HCT116 (cell line): ENCODE results near the gene PHACTR1. TPM values are rescaled to one million over a fixed set of nuclear protein-coding genes. Genes with fewer than 3 reads are reported as not detected.

Experiments used
- ATAC-seq: fragments of 200-7000 bp; cut with Tn5 transposase; 2 replicates; pipeline ENCODE4 v1.9.1; 2020; ENCODE audit warnings: mild to moderate bottlenecking, moderate library complexity
- BruUV-seq: library from RNA; stranded (reverse); fragments of 400-500 nt; replicated peaks from 2 replicates; lab custom pipeline; 2021; lab: Mats Ljungman, UMichigan
- CTCF ChIA-PET: fragments of 300-600 bp; sonication (Branson Sonifier 250); formaldehyde crosslinking; loops from one replicate; lab custom pipeline; 2021; ENCODE audit warnings: antibody characterized with exemption; lab: Charles Lee
- POLR2A ChIA-PET: fragments of 300-600, 350-600 bp; sonication (Branson Sonifier 250); formaldehyde crosslinking; loops from one replicate; lab custom pipeline; 2021; ENCODE audit warnings: antibody characterized with exemption; lab: Charles Lee
- RAD21 ChIA-PET, 2 experiments: fragments of 300-600 bp; sonication (Branson Sonifier 250); formaldehyde crosslinking; loops; one replicate each; lab custom pipeline; 2023; ENCODE audit warnings: low total read pairs in 2 of 2; ENCODE audit not compliant: uncharacterized antibody in 2 of 2, unreplicated experiment in 2 of 2, low non-redundant PET in 1 of 2; lab: Charles Lee
- DNase-seq: peaks from one replicate; pipeline ENCODE4 v3.0.0-alpha.2; 2010; ENCODE audit warnings: low read depth, low spot score
- H2AFZ ChIP-seq: fragments of 200-600 bp; shearing (Covaris generic), sonication (generic); 2 replicates; pipeline ENCODE4 v1.6.1; 2017; ENCODE audit warnings: low read depth, mixed run types, mixed read lengths, antibody characterized with exemption, low read length; ENCODE audit not compliant: poor library complexity, severe bottlenecking
- H3K27ac ChIP-seq: 2 replicates; pipeline ENCODE4 v1.5.1; 2012; ENCODE audit warnings: low read depth, low read length
- H3K27me3 ChIP-seq: fragments of 200-600 bp; sonication (generic); 2 replicates; pipeline ENCODE4 v1.6.1; 2016; ENCODE audit warnings: mixed run types, low read length, mixed read lengths; ENCODE audit not compliant: insufficient read depth
- H3K36me3 ChIP-seq, 2 experiments: fragments of 200-500 bp in 1 of 2; fragments of 200-600 bp in 1 of 2; sonication (Bioruptor generic) in 1 of 2; sonication (generic) in 1 of 2; 2 replicates each; pipeline versions ENCODE4 v1.5.1 to v1.6.1; 2014 to 2016; ENCODE audit warnings: low read length in 2 of 2, inconsistent platforms in 1 of 2, mixed read lengths in 1 of 2, mixed run types in 1 of 2; ENCODE audit not compliant: insufficient read depth in 2 of 2, control insufficient read depth in 1 of 2
- H3K4me1 ChIP-seq, 2 experiments: fragments of 200-600 bp in 1 of 2; sonication (generic) in 1 of 2; 2 replicates each; pipeline versions ENCODE4 v1.5.1 to v1.6.1; 2012 to 2017; ENCODE audit warnings: low read length in 2 of 2, inconsistent platforms in 1 of 2, mild to moderate bottlenecking in 1 of 2, mixed read lengths in 1 of 2, mixed run types in 1 of 2, moderate library complexity in 1 of 2; ENCODE audit not compliant: insufficient read depth in 2 of 2, control insufficient read depth in 1 of 2
- H3K4me2 ChIP-seq: fragments of 200-600 bp; sonication (generic); 2 replicates; pipeline ENCODE4 v1.6.1; 2017; ENCODE audit warnings: mixed run types, low read length, mixed read lengths
- H3K4me3 ChIP-seq, 2 experiments: fragments of 200-600 bp in 1 of 2; sonication (generic) in 1 of 2; replicated peaks in 1 of 2; 2 replicates each; pipeline ENCODE4 v1.5.1; 2011 to 2016; ENCODE audit warnings: low read length in 2 of 2, control low read depth in 1 of 2, low read depth in 1 of 2, mild to moderate bottlenecking in 1 of 2, mixed read lengths in 1 of 2, mixed run types in 1 of 2
- H3K79me2 ChIP-seq: fragments of 200-600 bp; sonication (generic); 2 replicates; pipeline ENCODE4 v1.6.1; 2017; ENCODE audit warnings: mild to moderate bottlenecking, mixed run types, low read length, moderate library complexity, mixed read lengths; ENCODE audit not compliant: insufficient read depth
- H3K9ac ChIP-seq: fragments of 200-600 bp; sonication (generic); 2 replicates; pipeline ENCODE4 v1.6.1; 2016; ENCODE audit warnings: low read length, mixed read lengths
- H3K9me2 ChIP-seq: fragments of 200-600 bp; sonication (generic), shearing (Covaris generic); 2 replicates; pipeline ENCODE4 v1.6.1; 2017; ENCODE audit warnings: mixed run types, mild to moderate bottlenecking, moderate library complexity; ENCODE audit not compliant: insufficient read depth
- H3K9me3 ChIP-seq, 2 experiments: fragments of 200-500 bp in 1 of 2; fragments of 200-600 bp in 1 of 2; sonication (Bioruptor generic) in 1 of 2; sonication (generic) in 1 of 2; 2 replicates each; pipeline ENCODE4 v1.6.1; 2014 to 2017; ENCODE audit warnings: low read length in 2 of 2, mixed read lengths in 2 of 2, inconsistent platforms in 1 of 2, low read depth in 1 of 2, mild to moderate bottlenecking in 1 of 2, mixed run types in 1 of 2, moderate library complexity in 1 of 2; ENCODE audit not compliant: control insufficient read depth in 1 of 2, insufficient read depth in 1 of 2
- H4K20me1 ChIP-seq: fragments of 200-600 bp; sonication (generic), shearing (Covaris generic); 2 replicates; pipeline ENCODE4 v1.6.1; 2017; ENCODE audit warnings: mixed run types, mild to moderate bottlenecking, moderate library complexity; ENCODE audit not compliant: insufficient read depth
- CEBPB ChIP-seq: IDR thresholded peaks from 2 replicates; pipeline ENCODE4 v1.6.1; 2012; ENCODE audit warnings: low read depth
- EGR1 ChIP-seq: IDR thresholded peaks from 2 replicates; pipeline ENCODE4 v1.6.1; 2012; ENCODE audit warnings: low read depth
- EZH2 ChIP-seq: fragments of 200-600 bp; sonication (generic); IDR thresholded peaks from 2 replicates; pipeline ENCODE4 v1.6.1; 2017; ENCODE audit warnings: antibody characterized with exemption, mixed run types
- MAX ChIP-seq: IDR thresholded peaks from 2 replicates; pipeline ENCODE4 v1.6.1; 2012
- RAD21 ChIP-seq: IDR thresholded peaks from 2 replicates; pipeline ENCODE4 v1.6.1; 2012; ENCODE audit warnings: low read depth, mild to moderate bottlenecking
- REST ChIP-seq: IDR thresholded peaks from 2 replicates; pipeline ENCODE4 v1.6.1; 2012; ENCODE audit warnings: low read depth
- SRF ChIP-seq: IDR thresholded peaks from 2 replicates; pipeline ENCODE4 v1.6.1; 2012; ENCODE audit warnings: low read depth
- YY1 ChIP-seq: IDR thresholded peaks from 2 replicates; pipeline ENCODE4 v1.6.1; 2011; ENCODE audit warnings: low read length, low read depth, moderate library complexity, mild to moderate bottlenecking; ENCODE audit not compliant: insufficient replicate concordance; ENCODE audit errors: extremely low read depth
- ZNF274 ChIP-seq: fragments of 200-500 bp; sonication (Bioruptor generic); IDR thresholded peaks from 2 replicates; pipeline ENCODE4 v1.6.1; 2014; ENCODE audit warnings: mild to moderate bottlenecking, low read depth, low read length, inconsistent platforms
- intact Hi-C: fragments of 100-400 bp; cut with micrococcal nuclease; formaldehyde crosslinking; loops from 2 replicates; pipeline ENCODE4 v1.10.0; 2022
- total RNA-seq: library from RNA; stranded (reverse); gene quantifications from one replicate; pipeline ENCODE4 v1.2.1, GENCODE V29; 2021; ENCODE audit not compliant: unreplicated experiment

PHACTR1 gene
- total RNA-seq, 1 experiment from 2014 or later, result 0.17 TPM

- Histone ChIP-seq H3K9me2 (no peaks in the 10 kb centered on the region), H3K9me3 (no peaks in the 10 kb centered on the region), H2AFZ (no peak overlapping the region), H3K4me1 (no peaks in the 10 kb centered on the region), H4K20me1 (no peaks in the 10 kb centered on the region), H3K79me2 (no peaks in the 10 kb centered on the region), H3K4me3 (no peak overlapping the region), H3K9ac (no peak overlapping the region), H3K27ac (no peak overlapping the region), H3K36me3 (no peaks in the 10 kb centered on the region), H3K4me2 (no peak overlapping the region), H3K27me3 (peaks cover 30% of the 10 kb centered on the region; the same call in 1 of the 2 replicates)
- TF ChIP-seq SRF (no peak), RAD21 (no peak), MAX (no peak)
- ChIA-PET POLR2A (no interaction called here), CTCF (interaction anchor here (1.4 kb wide), 1 partner anchor 13 kb away, joined by 5 read pairs; no protein-coding TSS in a partner anchor), RAD21 (no interaction called here)
- intact Hi-C loops, result no loop called here
- ATAC-seq, result no peak
- BruUV-seq, result no TSS peak
- DNase-seq, result no peak
Observed at GRCh38 chr6:12898603-12899002, 182.0 kb downstream of the PHACTR1 start.

GRCh38 chr6:12899046-12899833 is 182.7 kb downstream of the PHACTR1 start:
- POLR2A ChIA-PET, result no interaction called here
- ATAC-seq (no peak), DNase-seq (no peak)
- H3K4me2 ChIP-seq, result no peak overlapping the region
- no peak overlapping the region for H3K27ac ChIP-seq
- CTCF ChIA-PET, result interaction anchor here (1.4 kb wide), 1 partner anchor 12 kb away, joined by 5 read pairs; no protein-coding TSS in a partner anchor
- H3K36me3 ChIP-seq, result no peaks in the 10 kb centered on the region
- no peaks in the 10 kb centered on the region for H3K79me2 ChIP-seq
- intact Hi-C loops, result no loop called here
- no peaks in the 10 kb centered on the region for H3K9me2 ChIP-seq
- no peak overlapping the region for H3K4me3 ChIP-seq
- peaks cover 30% of the 10 kb centered on the region; the same call in 1 of the 2 replicates for H3K27me3 ChIP-seq
- H3K9ac ChIP-seq, result no peak overlapping the region
- no peaks in the 10 kb centered on the region for H3K9me3 ChIP-seq
- TF ChIP-seq YY1 (no peak), EZH2 (no peak), REST (no peak), ZNF274 (no peak), CEBPB (no peak), EGR1 (no peak)
- no peaks in the 10 kb centered on the region for H3K4me1 ChIP-seq
- no TSS peak for BruUV-seq
- RAD21 ChIA-PET, result no interaction called here
- H2AFZ ChIP-seq, result no peak overlapping the region
- no peaks in the 10 kb centered on the region for H4K20me1 ChIP-seq
